ENCODE results near the gene CCDC146.
"Not testable (repeated sequence)": the region's sequence is repeated elsewhere in the genome, so short reads cannot be mapped to it uniquely, and the experiment has no call there.

DNA sequence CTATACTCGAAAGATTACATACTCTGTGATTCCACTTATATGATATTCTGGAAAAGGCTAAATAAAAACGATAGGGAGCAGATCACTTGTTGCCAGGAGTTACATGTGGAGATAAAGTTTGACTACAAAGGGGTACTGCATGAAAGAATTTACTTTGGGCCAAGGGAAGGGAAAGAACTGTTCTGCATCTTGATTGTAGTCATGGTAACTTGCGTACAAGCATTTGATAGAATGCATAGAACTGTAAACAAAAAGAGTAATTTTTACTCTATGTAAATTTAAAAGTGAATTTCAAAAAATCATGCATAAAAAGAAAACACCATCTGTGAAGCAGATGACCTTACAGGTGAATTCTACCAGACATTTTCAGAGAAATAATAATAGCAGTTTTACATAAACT, 9.4 kb downstream of the CCDC146 start:
- TF ChIP-seq ETV6 (CRISPR knock-in tag; IDR thresholded peaks at IDR 0.05); CBFB (CRISPR knock-in tag; IDR thresholded peaks at IDR 0.05; ENCODE audit: low read depth); MAX (CRISPR knock-in tag; IDR thresholded peaks at IDR 0.05); CTCF (IDR thresholded peaks at IDR 0.05); USF2 (CRISPR knock-in tag; IDR thresholded peaks at IDR 0.05); NFATC4 (CRISPR knock-in tag; IDR thresholded peaks at IDR 0.05); MYBL2 (CRISPR knock-in tag; IDR thresholded peaks at IDR 0.05); ATF1 (CRISPR knock-in tag; IDR thresholded peaks at IDR 0.05); SP1 (CRISPR knock-in tag; conservative IDR thresholded peaks at IDR 0.05); NR3C1 (CRISPR knock-in tag; conservative IDR thresholded peaks at IDR 0.05; ENCODE audit: low read depth): not testable (repeated sequence)
- TF ChIP-seq, protein P1, sequence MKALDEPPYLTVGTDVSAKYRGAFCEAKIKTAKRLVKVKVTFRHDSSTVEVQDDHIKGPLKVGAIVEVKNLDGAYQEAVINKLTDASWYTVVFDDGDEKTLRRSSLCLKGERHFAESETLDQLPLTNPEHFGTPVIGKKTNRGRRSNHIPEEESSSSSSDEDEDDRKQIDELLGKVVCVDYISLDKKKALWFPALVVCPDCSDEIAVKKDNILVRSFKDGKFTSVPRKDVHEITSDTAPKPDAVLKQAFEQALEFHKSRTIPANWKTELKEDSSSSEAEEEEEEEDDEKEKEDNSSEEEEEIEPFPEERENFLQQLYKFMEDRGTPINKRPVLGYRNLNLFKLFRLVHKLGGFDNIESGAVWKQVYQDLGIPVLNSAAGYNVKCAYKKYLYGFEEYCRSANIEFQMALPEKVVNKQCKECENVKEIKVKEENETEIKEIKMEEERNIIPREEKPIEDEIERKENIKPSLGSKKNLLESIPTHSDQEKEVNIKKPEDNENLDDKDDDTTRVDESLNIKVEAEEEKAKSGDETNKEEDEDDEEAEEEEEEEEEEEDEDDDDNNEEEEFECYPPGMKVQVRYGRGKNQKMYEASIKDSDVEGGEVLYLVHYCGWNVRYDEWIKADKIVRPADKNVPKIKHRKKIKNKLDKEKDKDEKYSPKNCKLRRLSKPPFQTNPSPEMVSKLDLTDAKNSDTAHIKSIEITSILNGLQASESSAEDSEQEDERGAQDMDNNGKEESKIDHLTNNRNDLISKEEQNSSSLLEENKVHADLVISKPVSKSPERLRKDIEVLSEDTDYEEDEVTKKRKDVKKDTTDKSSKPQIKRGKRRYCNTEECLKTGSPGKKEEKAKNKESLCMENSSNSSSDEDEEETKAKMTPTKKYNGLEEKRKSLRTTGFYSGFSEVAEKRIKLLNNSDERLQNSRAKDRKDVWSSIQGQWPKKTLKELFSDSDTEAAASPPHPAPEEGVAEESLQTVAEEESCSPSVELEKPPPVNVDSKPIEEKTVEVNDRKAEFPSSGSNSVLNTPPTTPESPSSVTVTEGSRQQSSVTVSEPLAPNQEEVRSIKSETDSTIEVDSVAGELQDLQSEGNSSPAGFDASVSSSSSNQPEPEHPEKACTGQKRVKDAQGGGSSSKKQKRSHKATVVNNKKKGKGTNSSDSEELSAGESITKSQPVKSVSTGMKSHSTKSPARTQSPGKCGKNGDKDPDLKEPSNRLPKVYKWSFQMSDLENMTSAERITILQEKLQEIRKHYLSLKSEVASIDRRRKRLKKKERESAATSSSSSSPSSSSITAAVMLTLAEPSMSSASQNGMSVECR (CRISPR knock-in tag; IDR thresholded peaks at IDR 0.05; ENCODE audit: borderline replicate concordance) = not testable (repeated sequence)

Measured in WTC11 (cell line).